Ishikawa (cell line): Measurements from ENCODE around the gene SDC4.
A peak's percentile ranks its signal among the peaks of the same experiment; 100 is the strongest.

Source experiments
- CEBPB ChIP-seq: IDR thresholded peaks from 2 replicates; pipeline ENCODE4 v1.6.1; 2012
- CREB1 ChIP-seq: IDR thresholded peaks from 2 replicates; pipeline ENCODE4 v1.6.1; 2012; ENCODE audit warnings: low read depth
- EGR1 ChIP-seq: IDR thresholded peaks from 2 replicates; pipeline ENCODE4 v1.6.1; 2012
- EP300 ChIP-seq: IDR thresholded peaks from 2 replicates; pipeline ENCODE4 v1.6.1; 2012; ENCODE audit warnings: borderline replicate concordance
- FOXM1 ChIP-seq: IDR thresholded peaks from 2 replicates; pipeline ENCODE4 v1.6.1; 2012; ENCODE audit warnings: low read depth, borderline replicate concordance
- NFIC ChIP-seq: IDR thresholded peaks from 2 replicates; pipeline ENCODE4 v1.6.1; 2012
- RAD21 ChIP-seq: IDR thresholded peaks from 2 replicates; pipeline ENCODE4 v1.6.1; 2012; ENCODE audit warnings: low read depth
- TAF1 ChIP-seq: IDR thresholded peaks from 2 replicates; pipeline ENCODE4 v1.6.1; 2012; ENCODE audit warnings: low read depth, mild to moderate bottlenecking
- TCF12 ChIP-seq: IDR thresholded peaks from 2 replicates; pipeline ENCODE4 v1.6.1; 2012; ENCODE audit warnings: low read depth
- TEAD4 ChIP-seq: IDR thresholded peaks from 2 replicates; pipeline ENCODE4 v1.6.1; 2012
- YY1 ChIP-seq: IDR thresholded peaks from 2 replicates; pipeline ENCODE4 v1.6.1; 2012; ENCODE audit warnings: low read depth
- ZBTB7A ChIP-seq: IDR thresholded peaks from 2 replicates; pipeline ENCODE4 v1.6.1; 2012; ENCODE audit warnings: low read depth
- TF ChIP-seq, protein P1 (sequence below): IDR thresholded peaks from 2 replicates; pipeline ENCODE4 v1.6.1; 2012
- TF ChIP-seq, protein P2 (sequence below): IDR thresholded peaks from 2 replicates; pipeline ENCODE4 v1.6.1; 2012
- TF ChIP-seq, protein P3 (sequence below): IDR thresholded peaks from 2 replicates; pipeline ENCODE4 v1.6.1; 2012; ENCODE audit warnings: low read depth, mild to moderate bottlenecking

The SDC4 gene

GRCh38 chr20:45294003-45294368, 54.2 kb downstream of the SDC4 start:
- no peak for TF ChIP-seq NFIC
- no peak for TF ChIP-seq EP300
- TF ChIP-seq TCF12: no peak
- TF ChIP-seq, protein P1, sequence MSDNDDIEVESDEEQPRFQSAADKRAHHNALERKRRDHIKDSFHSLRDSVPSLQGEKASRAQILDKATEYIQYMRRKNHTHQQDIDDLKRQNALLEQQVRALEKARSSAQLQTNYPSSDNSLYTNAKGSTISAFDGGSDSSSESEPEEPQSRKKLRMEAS: no peak
- TF ChIP-seq CREB1: no peak
- no peak for TF ChIP-seq TEAD4
- TF ChIP-seq YY1: no peak
- TF ChIP-seq FOXM1: no peak
- TF ChIP-seq, protein P2, sequence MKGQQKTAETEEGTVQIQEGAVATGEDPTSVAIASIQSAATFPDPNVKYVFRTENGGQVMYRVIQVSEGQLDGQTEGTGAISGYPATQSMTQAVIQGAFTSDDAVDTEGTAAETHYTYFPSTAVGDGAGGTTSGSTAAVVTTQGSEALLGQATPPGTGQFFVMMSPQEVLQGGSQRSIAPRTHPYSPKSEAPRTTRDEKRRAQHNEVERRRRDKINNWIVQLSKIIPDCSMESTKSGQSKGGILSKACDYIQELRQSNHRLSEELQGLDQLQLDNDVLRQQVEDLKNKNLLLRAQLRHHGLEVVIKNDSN: no peak
- TF ChIP-seq, protein P3, sequence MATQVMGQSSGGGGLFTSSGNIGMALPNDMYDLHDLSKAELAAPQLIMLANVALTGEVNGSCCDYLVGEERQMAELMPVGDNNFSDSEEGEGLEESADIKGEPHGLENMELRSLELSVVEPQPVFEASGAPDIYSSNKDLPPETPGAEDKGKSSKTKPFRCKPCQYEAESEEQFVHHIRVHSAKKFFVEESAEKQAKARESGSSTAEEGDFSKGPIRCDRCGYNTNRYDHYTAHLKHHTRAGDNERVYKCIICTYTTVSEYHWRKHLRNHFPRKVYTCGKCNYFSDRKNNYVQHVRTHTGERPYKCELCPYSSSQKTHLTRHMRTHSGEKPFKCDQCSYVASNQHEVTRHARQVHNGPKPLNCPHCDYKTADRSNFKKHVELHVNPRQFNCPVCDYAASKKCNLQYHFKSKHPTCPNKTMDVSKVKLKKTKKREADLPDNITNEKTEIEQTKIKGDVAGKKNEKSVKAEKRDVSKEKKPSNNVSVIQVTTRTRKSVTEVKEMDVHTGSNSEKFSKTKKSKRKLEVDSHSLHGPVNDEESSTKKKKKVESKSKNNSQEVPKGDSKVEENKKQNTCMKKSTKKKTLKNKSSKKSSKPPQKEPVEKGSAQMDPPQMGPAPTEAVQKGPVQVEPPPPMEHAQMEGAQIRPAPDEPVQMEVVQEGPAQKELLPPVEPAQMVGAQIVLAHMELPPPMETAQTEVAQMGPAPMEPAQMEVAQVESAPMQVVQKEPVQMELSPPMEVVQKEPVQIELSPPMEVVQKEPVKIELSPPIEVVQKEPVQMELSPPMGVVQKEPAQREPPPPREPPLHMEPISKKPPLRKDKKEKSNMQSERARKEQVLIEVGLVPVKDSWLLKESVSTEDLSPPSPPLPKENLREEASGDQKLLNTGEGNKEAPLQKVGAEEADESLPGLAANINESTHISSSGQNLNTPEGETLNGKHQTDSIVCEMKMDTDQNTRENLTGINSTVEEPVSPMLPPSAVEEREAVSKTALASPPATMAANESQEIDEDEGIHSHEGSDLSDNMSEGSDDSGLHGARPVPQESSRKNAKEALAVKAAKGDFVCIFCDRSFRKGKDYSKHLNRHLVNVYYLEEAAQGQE: no peak
- no peak for TF ChIP-seq CEBPB
- no peak for TF ChIP-seq TAF1
- no peak for TF ChIP-seq RAD21
- TF ChIP-seq EGR1: no peak

DNA sequence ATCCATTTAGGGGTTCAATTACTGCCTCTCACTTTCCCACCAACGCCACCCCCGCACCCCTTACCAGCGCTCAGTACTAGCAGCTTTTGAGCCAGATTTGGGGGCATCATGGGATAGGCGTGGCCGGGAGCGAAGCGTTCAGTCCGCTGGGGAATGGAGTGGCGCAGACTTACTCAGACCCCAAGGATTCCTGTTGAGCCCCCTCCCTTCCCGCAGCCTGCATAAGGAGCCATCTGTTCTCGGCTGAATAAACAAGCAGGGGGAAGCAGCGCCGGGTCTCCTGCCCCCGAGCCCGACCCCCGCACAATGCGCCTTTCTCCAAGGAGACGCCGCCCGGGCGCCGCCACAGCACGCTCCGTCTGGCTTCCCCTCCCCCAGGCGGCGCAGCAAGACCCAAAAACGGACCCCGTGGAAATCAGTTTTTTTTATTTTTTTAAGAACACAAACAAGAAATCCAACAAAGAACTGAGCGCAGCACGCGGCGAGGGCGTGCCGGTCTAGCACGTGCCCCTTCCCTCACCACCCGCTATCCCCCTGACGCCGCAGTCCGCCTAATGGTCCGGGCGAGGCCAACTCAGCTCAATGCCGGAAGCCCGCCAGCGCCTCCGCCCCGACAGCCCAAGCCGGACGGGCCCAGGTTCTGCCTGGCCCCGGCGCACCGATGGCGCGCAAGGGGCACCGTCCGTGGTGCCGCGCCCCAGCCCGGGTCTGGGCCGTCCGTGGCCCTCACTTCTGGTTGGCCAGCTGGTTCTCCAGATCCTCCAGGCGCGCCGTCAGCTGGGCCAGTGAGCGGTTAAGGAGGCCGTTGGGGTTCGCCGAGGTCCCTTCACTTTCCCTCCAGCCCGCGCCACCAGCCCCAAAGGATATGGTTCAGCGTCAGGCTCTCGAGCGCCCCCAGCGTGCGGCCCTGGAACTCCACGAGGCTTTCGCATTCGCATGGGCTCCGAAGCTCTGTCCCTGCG, 54.9 kb downstream of the SDC4 start:
- no peak for TF ChIP-seq CREB1
- TF ChIP-seq EGR1: no peak
- TF ChIP-seq, protein P1: peak; percentile 98
- TF ChIP-seq TAF1: no peak
- TF ChIP-seq, protein P3: no peak
- no peak for TF ChIP-seq CEBPB
- no peak for TF ChIP-seq YY1
- TF ChIP-seq, protein P2: peak; percentile 64
- no peak for TF ChIP-seq FOXM1
- TF ChIP-seq EP300: no peak
- TF ChIP-seq TCF12: peak; percentile 64; the same call in 1 of the 2 replicates
- no peak for TF ChIP-seq TEAD4
- 0 out of 2 replicates have a peak, but pooled peaks have one; percentile 50 for TF ChIP-seq ZBTB7A
- TF ChIP-seq RAD21: peak; percentile 57; the same call in 1 of the 2 replicates
- TF ChIP-seq NFIC: no peak

DNA sequence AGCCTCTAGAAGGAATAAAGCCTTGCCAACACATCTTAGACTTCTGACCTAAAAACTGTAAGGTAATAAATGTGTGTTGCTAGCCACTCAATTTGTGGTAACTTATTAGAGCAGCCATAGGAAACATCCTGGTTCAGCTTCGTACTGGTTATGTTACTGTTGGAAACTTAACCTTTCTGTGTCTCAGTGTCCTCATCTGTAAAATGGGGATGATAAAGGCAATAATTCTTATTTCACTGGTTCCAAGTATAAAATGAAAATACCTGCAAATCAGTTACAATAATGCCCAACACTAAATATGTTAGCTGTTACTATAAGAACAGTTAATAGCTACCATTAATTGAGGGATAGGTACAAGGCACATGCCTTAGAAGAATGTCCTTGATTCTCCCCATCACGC, 55.9 kb downstream of the SDC4 start:
- TF ChIP-seq, protein P2: no peak
- TF ChIP-seq, protein P3: no peak
- no peak for TF ChIP-seq EP300
- no peak for TF ChIP-seq FOXM1
- no peak for TF ChIP-seq CREB1
- TF ChIP-seq TCF12: no peak

- TF ChIP-seq CREB1 (no peak), TAF1 (no peak), NFIC (no peak), YY1 (no peak), EP300 (no peak), TCF12 (no peak), EGR1 (no peak)
Measured at GRCh38 chr20:45291526-45291925, 56.7 kb downstream of the SDC4 start.
